Panc1 (cell line): Measurements from ENCODE around the gene IGSF23. TPM values are rescaled to one million over a fixed set of nuclear protein-coding genes. Genes with fewer than 3 reads are reported as not detected.
"Not testable (repeated sequence)": the region's sequence is repeated elsewhere in the genome, so short reads cannot be mapped to it uniquely, and the experiment has no call there.

Source experiments
- ATAC-seq: fragments of 200-7000 bp; cut with Tn5 transposase; 2 replicates; pipeline ENCODE4 v1.9.1; 2020; ENCODE audit warnings: mild to moderate bottlenecking, moderate library complexity
- BruUV-seq: library from RNA; stranded (reverse); fragments of 400-500 nt; replicated peaks from 2 replicates; lab custom pipeline; 2021; lab: Mats Ljungman, UMichigan
- CTCF ChIA-PET: fragments of 300-600 bp; sonication (Branson Sonifier 250); formaldehyde crosslinking; loops from one replicate; lab custom pipeline; 2022; ENCODE audit warnings: antibody characterized with exemption; lab: Charles Lee
- POLR2A ChIA-PET: fragments of 300-600 bp; sonication (Branson Sonifier 250); formaldehyde crosslinking; loops from one replicate; lab custom pipeline; 2022; ENCODE audit warnings: antibody characterized with exemption; lab: Charles Lee
- DNase-seq: peaks from one replicate; pipeline ENCODE4 v3.0.0-alpha.2; 2010; ENCODE audit warnings: low read depth, low spot score
- H3K27ac ChIP-seq: 2 replicates; pipeline ENCODE4 v1.5.1; 2011; ENCODE audit warnings: mild to moderate bottlenecking, low read length, inconsistent platforms
- H3K27me3 ChIP-seq: fragments of 200-500 bp; sonication (Bioruptor generic); 2 replicates; pipeline ENCODE4 v1.6.0; 2014; ENCODE audit warnings: low read length, inconsistent platforms; ENCODE audit not compliant: control insufficient read depth, insufficient read depth
- H3K36me3 ChIP-seq: fragments of 200-500 bp; sonication (Bioruptor generic); 2 replicates; pipeline ENCODE4 v1.5.1; 2014; ENCODE audit warnings: inconsistent platforms, mild to moderate bottlenecking, low read length, moderate library complexity; ENCODE audit not compliant: control insufficient read depth, insufficient read depth
- H3K4me1 ChIP-seq: 2 replicates; pipeline ENCODE4 v1.5.1; 2011; ENCODE audit warnings: inconsistent platforms, mild to moderate bottlenecking, low read length, moderate library complexity; ENCODE audit not compliant: control insufficient read depth, insufficient read depth
- H3K4me3 ChIP-seq, 2 experiments: 2 replicates each; pipeline ENCODE4 v1.5.1; 2011 to 2012; ENCODE audit warnings: low read depth in 2 of 2, low read length in 2 of 2, mild to moderate bottlenecking in 2 of 2, inconsistent platforms in 1 of 2, moderate library complexity in 1 of 2
- H3K9me3 ChIP-seq: fragments of 200-500 bp; sonication (Bioruptor generic); 2 replicates; pipeline ENCODE4 v1.5.1; 2014; ENCODE audit warnings: low read depth, mild to moderate bottlenecking, inconsistent platforms, low read length, moderate library complexity; ENCODE audit not compliant: control insufficient read depth, insufficient read depth
- POLR2AphosphoS5 ChIP-seq: IDR thresholded peaks from 2 replicates; pipeline ENCODE4 v1.6.1; 2012; ENCODE audit warnings: mild to moderate bottlenecking, low read depth, low read length, moderate library complexity
- SIN3A ChIP-seq: IDR thresholded peaks from 2 replicates; pipeline ENCODE4 v1.6.1; 2012; ENCODE audit warnings: low read depth, mild to moderate bottlenecking, low read length, moderate library complexity, borderline replicate concordance; ENCODE audit not compliant: insufficient read depth
- TCF7L2 ChIP-seq: IDR thresholded peaks from 2 replicates; pipeline ENCODE4 v1.6.1; 2011; ENCODE audit warnings: mild to moderate bottlenecking, low read depth, low read length, inconsistent platforms
- in situ Hi-C: cut with HindIII; loops from 2 replicates; pipeline ENCODE4 v1.10.0; 2016; ENCODE audit warnings: low sequenced_read_pairs, low pct_unique_long_range_greater_than_20kb
- intact Hi-C: fragments of 100-400 bp; cut with micrococcal nuclease; formaldehyde crosslinking; loops from one replicate; pipeline ENCODE4 v1.10.0; 2022; ENCODE audit not compliant: unreplicated experiment
- total RNA-seq: library from RNA; stranded (reverse); gene quantifications from one replicate; pipeline ENCODE4 v1.2.1, GENCODE V29; 2021; ENCODE audit not compliant: unreplicated experiment
- TF ChIP-seq, protein P1 (sequence below): fragments of 450-650 bp; IDR thresholded peaks from 2 replicates; pipeline ENCODE4 v1.5.1; 2017; ENCODE audit warnings: mild to moderate bottlenecking
- TF ChIP-seq, protein P2 (sequence below), 2 experiments: IDR thresholded peaks; 2 replicates each; pipeline ENCODE4 v1.6.1; 2011 to 2012; ENCODE audit warnings: low read depth in 2 of 2, control low read depth in 1 of 2, low read length in 1 of 2, mild to moderate bottlenecking in 1 of 2, moderate library complexity in 1 of 2; ENCODE audit not compliant: insufficient read depth in 1 of 2

Gene IGSF23
- total RNA-seq, 1 experiment from 2014 or later: not detected

DNA sequence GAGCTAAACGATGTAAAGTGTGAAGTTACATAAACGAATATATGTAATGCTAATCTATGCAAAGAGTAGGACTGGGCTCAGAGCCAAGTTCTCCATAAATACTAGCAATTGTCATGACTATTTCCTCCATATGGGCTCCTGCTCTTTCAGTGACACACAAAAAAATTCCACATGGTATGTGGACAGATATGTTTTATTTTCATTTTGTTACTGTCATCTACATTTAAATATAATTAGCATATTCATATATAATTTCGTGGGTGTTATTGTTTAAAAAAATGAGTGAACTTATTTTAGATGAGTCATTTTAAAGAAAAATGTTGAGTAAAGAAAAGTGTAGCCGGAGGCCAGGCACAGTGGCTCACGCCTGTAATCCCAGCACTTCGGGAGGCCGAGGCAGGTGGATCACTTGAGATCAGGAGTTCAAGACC, 5.0 kb upstream of the IGSF23 start:
- no TSS peak for BruUV-seq
- no peaks in the 10 kb centered on the region for H3K27me3 ChIP-seq

DNA sequence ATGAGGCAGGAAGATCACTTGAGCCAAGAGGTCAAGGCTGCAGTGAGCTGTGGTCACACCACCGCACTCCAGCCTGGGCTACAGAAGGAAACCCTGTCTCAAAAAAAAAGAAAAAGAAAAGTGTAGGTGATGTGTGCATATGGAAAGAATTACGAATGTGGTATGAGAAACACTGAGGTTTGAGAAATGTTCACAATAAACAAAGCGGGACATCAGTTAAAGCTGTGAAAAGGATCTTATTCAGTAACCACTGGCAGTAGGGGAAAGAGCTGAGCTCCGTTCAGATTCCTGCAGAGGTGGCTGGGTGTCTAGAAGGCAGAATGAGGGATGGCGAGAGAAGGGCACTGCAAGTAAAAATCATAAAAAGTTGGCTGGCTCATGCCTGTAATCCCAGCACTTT, 4.1 kb upstream of the IGSF23 start:
- ATAC-seq (no peak), DNase-seq (no peak)
- no TSS peak for BruUV-seq
- Histone ChIP-seq H3K27me3 (no peaks in the 10 kb centered on the region), H3K4me1 (no peaks in the 10 kb centered on the region), H3K9me3 (no peaks in the 10 kb centered on the region), H3K36me3 (no peaks in the 10 kb centered on the region), H3K4me3 (no peak overlapping the region), H3K27ac (no peak overlapping the region)
- ChIA-PET CTCF (no interaction called here), POLR2A (no interaction called here)
- intact Hi-C loops (no loop called here), in situ Hi-C loops (no loop called here)
- no peak for TF ChIP-seq POLR2AphosphoS5
- TF ChIP-seq, protein P1, sequence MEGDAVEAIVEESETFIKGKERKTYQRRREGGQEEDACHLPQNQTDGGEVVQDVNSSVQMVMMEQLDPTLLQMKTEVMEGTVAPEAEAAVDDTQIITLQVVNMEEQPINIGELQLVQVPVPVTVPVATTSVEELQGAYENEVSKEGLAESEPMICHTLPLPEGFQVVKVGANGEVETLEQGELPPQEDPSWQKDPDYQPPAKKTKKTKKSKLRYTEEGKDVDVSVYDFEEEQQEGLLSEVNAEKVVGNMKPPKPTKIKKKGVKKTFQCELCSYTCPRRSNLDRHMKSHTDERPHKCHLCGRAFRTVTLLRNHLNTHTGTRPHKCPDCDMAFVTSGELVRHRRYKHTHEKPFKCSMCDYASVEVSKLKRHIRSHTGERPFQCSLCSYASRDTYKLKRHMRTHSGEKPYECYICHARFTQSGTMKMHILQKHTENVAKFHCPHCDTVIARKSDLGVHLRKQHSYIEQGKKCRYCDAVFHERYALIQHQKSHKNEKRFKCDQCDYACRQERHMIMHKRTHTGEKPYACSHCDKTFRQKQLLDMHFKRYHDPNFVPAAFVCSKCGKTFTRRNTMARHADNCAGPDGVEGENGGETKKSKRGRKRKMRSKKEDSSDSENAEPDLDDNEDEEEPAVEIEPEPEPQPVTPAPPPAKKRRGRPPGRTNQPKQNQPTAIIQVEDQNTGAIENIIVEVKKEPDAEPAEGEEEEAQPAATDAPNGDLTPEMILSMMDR: no peak
- no peak for TF ChIP-seq TCF7L2
- TF ChIP-seq, protein P2, sequence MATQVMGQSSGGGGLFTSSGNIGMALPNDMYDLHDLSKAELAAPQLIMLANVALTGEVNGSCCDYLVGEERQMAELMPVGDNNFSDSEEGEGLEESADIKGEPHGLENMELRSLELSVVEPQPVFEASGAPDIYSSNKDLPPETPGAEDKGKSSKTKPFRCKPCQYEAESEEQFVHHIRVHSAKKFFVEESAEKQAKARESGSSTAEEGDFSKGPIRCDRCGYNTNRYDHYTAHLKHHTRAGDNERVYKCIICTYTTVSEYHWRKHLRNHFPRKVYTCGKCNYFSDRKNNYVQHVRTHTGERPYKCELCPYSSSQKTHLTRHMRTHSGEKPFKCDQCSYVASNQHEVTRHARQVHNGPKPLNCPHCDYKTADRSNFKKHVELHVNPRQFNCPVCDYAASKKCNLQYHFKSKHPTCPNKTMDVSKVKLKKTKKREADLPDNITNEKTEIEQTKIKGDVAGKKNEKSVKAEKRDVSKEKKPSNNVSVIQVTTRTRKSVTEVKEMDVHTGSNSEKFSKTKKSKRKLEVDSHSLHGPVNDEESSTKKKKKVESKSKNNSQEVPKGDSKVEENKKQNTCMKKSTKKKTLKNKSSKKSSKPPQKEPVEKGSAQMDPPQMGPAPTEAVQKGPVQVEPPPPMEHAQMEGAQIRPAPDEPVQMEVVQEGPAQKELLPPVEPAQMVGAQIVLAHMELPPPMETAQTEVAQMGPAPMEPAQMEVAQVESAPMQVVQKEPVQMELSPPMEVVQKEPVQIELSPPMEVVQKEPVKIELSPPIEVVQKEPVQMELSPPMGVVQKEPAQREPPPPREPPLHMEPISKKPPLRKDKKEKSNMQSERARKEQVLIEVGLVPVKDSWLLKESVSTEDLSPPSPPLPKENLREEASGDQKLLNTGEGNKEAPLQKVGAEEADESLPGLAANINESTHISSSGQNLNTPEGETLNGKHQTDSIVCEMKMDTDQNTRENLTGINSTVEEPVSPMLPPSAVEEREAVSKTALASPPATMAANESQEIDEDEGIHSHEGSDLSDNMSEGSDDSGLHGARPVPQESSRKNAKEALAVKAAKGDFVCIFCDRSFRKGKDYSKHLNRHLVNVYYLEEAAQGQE (IDR thresholded peaks at IDR 0.05; ENCODE audit: insufficient read depth in 1 of 2, low read depth in 2 of 2, low read length in 1 of 2): no peak
- TF ChIP-seq SIN3A: no peak

More for the DNA sequence above, 5.0 kb upstream of the IGSF23 start:
- Histone ChIP-seq H3K36me3 (no peaks in the 10 kb centered on the region), H3K27ac (no peak overlapping the region), H3K4me1 (no peaks in the 10 kb centered on the region), H3K9me3 (no peaks in the 10 kb centered on the region), H3K4me3 (no peak overlapping the region)
- ATAC-seq: no peak
- in situ Hi-C loops: no loop called here
- no peak for TF ChIP-seq TCF7L2
- TF ChIP-seq, protein P1: no peak
- TF ChIP-seq POLR2AphosphoS5: no peak
- TF ChIP-seq SIN3A: no peak
- TF ChIP-seq, protein P2 (IDR thresholded peaks at IDR 0.05; ENCODE audit: insufficient read depth in 1 of 2, low read depth in 2 of 2, low read length in 1 of 2): no peak
- ChIA-PET POLR2A (no interaction called here), CTCF (no interaction called here)
- intact Hi-C loops: no loop called here
- no peak for DNase-seq

DNA sequence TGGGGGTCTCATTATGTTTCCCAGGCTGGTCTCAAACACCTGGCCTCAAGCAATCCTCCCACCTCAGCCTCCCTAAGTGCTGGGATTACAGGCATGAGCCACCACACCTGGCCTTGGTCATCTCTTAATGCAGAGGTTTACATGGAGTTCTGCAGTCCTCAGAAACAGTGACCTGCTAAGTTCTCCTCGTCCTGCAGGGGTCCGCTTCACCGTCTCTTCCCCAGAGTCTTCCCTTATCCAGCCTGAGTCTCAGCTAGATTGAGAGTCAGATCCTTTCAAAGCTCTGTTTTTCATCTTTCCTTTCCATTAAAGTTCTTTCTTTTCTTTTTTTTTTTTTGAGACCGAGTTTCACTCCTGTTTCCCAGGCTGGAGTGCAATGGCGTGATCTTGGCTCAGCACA, 2.9 kb upstream of the IGSF23 start:
- BruUV-seq, H3K27me3 ChIP-seq, H3K4me1 ChIP-seq, in situ Hi-C loops, intact Hi-C loops, ATAC-seq, H3K4me3 ChIP-seq, DNase-seq, H3K27ac ChIP-seq, H3K9me3 ChIP-seq, POLR2A ChIA-PET, H3K36me3 ChIP-seq: not testable (repeated sequence)
- CTCF ChIA-PET: interaction anchor here (0.6 kb wide), 1 partner anchor 33 kb away, joined by 4 read pairs; no protein-coding TSS in a partner anchor
